CD14-positive monocyte (primary cell): Measurements from ENCODE around the gene ZNF511. TPM values are rescaled to one million over a fixed set of nuclear protein-coding genes. Genes with fewer than 3 reads are reported as not detected.

Experiments
- DNase-seq, 3 donors: peaks; one replicate each; pipeline ENCODE4 v3.0.0-alpha.2; 2011 to 2022
- H2AFZ ChIP-seq: 2 replicates; pipeline ENCODE4 v1.6.0; 2012; ENCODE audit warnings: mild to moderate bottlenecking, low read depth, low read length, inconsistent platforms; ENCODE audit not compliant: insufficient read depth, poor library complexity, severe bottlenecking
- H3K27ac ChIP-seq, 2 donors: 1 replicate in 1 of 2; 2 replicates in 1 of 2; pipeline ENCODE4 v1.5.1; 2012 to 2013; ENCODE audit warnings: low read length in 2 of 2, control low read depth in 1 of 2, inconsistent platforms in 1 of 2, low read depth in 1 of 2, mild to moderate bottlenecking in 1 of 2
- H3K27me3 ChIP-seq, 2 donors: one replicate each; pipeline versions ENCODE4 v1.6.0 to v1.6.1; 2011 to 2013; ENCODE audit warnings: low read length in 2 of 2; ENCODE audit not compliant: control insufficient read depth in 2 of 2, insufficient read depth in 2 of 2
- H3K36me3 ChIP-seq, 2 donors: replicated peaks in 1 of 2; 1 replicate in 1 of 2; 2 replicates in 1 of 2; pipeline versions ENCODE4 v1.5.1 to v1.6.1; 2012 to 2013; ENCODE audit warnings: low read length in 2 of 2, control low read depth in 1 of 2, inconsistent platforms in 1 of 2, mild to moderate bottlenecking in 1 of 2; ENCODE audit not compliant: insufficient read depth in 2 of 2, control insufficient read depth in 1 of 2
- H3K4me1 ChIP-seq, 2 donors: 1 replicate in 1 of 2; 2 replicates in 1 of 2; pipeline versions ENCODE4 v1.5.1 to v1.6.1; 2012 to 2013; ENCODE audit warnings: low read length in 2 of 2, control low read depth in 1 of 2, inconsistent platforms in 1 of 2, mild to moderate bottlenecking in 1 of 2, moderate library complexity in 1 of 2; ENCODE audit not compliant: insufficient read depth in 2 of 2, control insufficient read depth in 1 of 2
- H3K4me2 ChIP-seq: replicated peaks from 2 replicates; pipeline ENCODE3; 2012; ENCODE audit warnings: low read length, moderate library complexity, mild to moderate bottlenecking; ENCODE audit not compliant: poor library complexity, severe bottlenecking; ENCODE audit errors: extremely low read depth
- H3K4me3 ChIP-seq, 3 experiments: fragments of 200-600 bp in 1 of 3; sonication (generic) in 1 of 3; replicated peaks in 1 of 3; 1 replicate in 2 of 3; 2 replicates in 1 of 3; pipeline ENCODE4 v1.5.1; 2011 to 2013; ENCODE audit warnings: low read length in 3 of 3, mild to moderate bottlenecking in 3 of 3, control low read depth in 2 of 3, low read depth in 2 of 3, inconsistent platforms in 1 of 3, moderate library complexity in 1 of 3
- H3K79me2 ChIP-seq: 2 replicates; pipeline ENCODE4 v1.6.0; 2012; ENCODE audit warnings: mild to moderate bottlenecking, control low read depth, inconsistent platforms, low read length, moderate library complexity; ENCODE audit not compliant: insufficient read depth
- H3K9ac ChIP-seq: 2 replicates; pipeline ENCODE4 v1.6.0; 2017; ENCODE audit warnings: low read length, mild to moderate bottlenecking; ENCODE audit not compliant: insufficient read depth, poor library complexity, severe bottlenecking
- H3K9me3 ChIP-seq, 2 donors: replicated peaks in 1 of 2; 1 replicate in 1 of 2; 2 replicates in 1 of 2; pipeline versions ENCODE4 v1.5.1 to v1.6.1; 2012 to 2013; ENCODE audit warnings: low read length in 2 of 2, control low read depth in 1 of 2; ENCODE audit not compliant: control insufficient read depth in 1 of 2, insufficient read depth in 1 of 2
- H4K20me1 ChIP-seq: 2 replicates; pipeline ENCODE4 v1.6.0; 2012; ENCODE audit warnings: mild to moderate bottlenecking, low read length, control low read depth, moderate library complexity; ENCODE audit not compliant: insufficient read depth
- H3K27ac Mint-ChIP-seq, 7 donors: one replicate each; pipeline ENCODE4 v1.8.0; 2020; ENCODE audit warnings: mild to moderate bottlenecking in 7 of 7, mixed read lengths in 7 of 7, moderate library complexity in 6 of 7, inconsistent platforms in 2 of 7
- H3K27me3 Mint-ChIP-seq, 3 donors: one replicate each; pipeline ENCODE4 v1.8.0; 2021 to 2022; ENCODE audit warnings: low read depth in 3 of 3, mild to moderate bottlenecking in 3 of 3, mixed read lengths in 3 of 3, moderate library complexity in 3 of 3, inconsistent platforms in 1 of 3
- H3K36me3 Mint-ChIP-seq, 2 donors: one replicate each; pipeline ENCODE4 v1.8.0; 2020; ENCODE audit warnings: mixed read lengths in 2 of 2, inconsistent platforms in 1 of 2, mild to moderate bottlenecking in 1 of 2
- H3K4me1 Mint-ChIP-seq: one replicate; pipeline ENCODE4 v1.8.0; 2020; ENCODE audit warnings: mild to moderate bottlenecking, mixed read lengths
- H3K4me3 Mint-ChIP-seq, 2 donors: one replicate each; pipeline ENCODE4 v1.8.0; 2020; ENCODE audit warnings: mild to moderate bottlenecking in 2 of 2, mixed read lengths in 2 of 2, moderate library complexity in 1 of 2
- H3K9me3 Mint-ChIP-seq, 7 donors: one replicate each; pipeline ENCODE4 v1.8.0; 2020 to 2022; ENCODE audit warnings: mixed read lengths in 7 of 7, mild to moderate bottlenecking in 6 of 7, moderate library complexity in 6 of 7, inconsistent platforms in 2 of 7
- CTCF ChIP-seq: fragments of 200-600 bp; IDR thresholded peaks from one replicate; pipeline ENCODE4 v1.8.0; 2022; ENCODE audit warnings: antibody characterized with exemption, mild to moderate bottlenecking
- WGBS: methylation state at CpG from one replicate; pipeline ENCODE4 v1.1.5; 2013; ENCODE audit warnings: missing lambda C conversion rate; ENCODE audit not compliant: insufficient coverage; 5-methylcytosine and 5-hydroxymethylcytosine counted together
- intact Hi-C, 2 donors: fragments of 100-400 bp; cut with micrococcal nuclease; formaldehyde crosslinking; loops; one replicate each; pipeline versions ENCODE4 v1.15.0 to v1.15.1; 2023
- polyA plus RNA-seq, 3 donors: library from polyadenylated mRNA; depleted of rRNA in 1 of 3; unstranded in 2 of 3; stranded (reverse) in 1 of 3; fragments of 300-500 nt in 2 of 3; fragments of >200 nt in 1 of 3; fragmentation: Illumina TruSeq in 2 of 3; gene quantifications; 1 replicate in 2 of 3; 2 replicates in 1 of 3; pipeline ENCODE4 v1.2.3, GENCODE V29; 2012 to 2021

The ZNF511 gene
- polyA plus RNA-seq, 3 donors: 30.3 to 118 (median 84.7) TPM

DNA sequence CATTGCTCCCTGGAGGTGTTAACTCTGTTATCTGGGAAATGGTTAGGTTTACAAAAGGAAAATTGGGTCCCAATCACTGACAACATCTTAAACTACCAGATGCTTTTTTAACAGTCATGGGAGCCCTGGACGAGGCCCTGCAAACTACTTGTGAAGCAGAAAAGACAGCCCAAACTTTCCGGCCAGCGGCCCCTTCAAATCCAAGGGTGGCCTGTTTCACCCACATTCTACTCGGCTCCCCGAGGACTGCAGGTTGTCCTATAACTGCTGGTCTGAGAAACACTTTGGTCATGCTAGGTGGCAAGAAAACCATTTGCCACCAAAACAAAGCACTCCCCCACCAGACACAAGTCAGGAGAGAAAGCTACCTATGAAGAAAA lies 2.6 kb upstream of the ZNF511 start:
- H3K36me3 ChIP-seq: peaks cover 22 to 46% of the 10 kb centered on the region in 2 donors
- H3K4me3 ChIP-seq: no peak overlapping the region
- Mint-ChIP-seq H3K4me3 (peak overlapping the region; percentile 30 to 99), H3K27me3 (peaks cover 0 to 5% (median 0%) of the 10 kb centered on the region in 3 donors), H3K4me1 (peaks cover 34% of the 10 kb centered on the region), H3K36me3 (peaks cover 52 to 64% of the 10 kb centered on the region in 2 donors), H3K27ac (peak overlapping the region; percentile 99 to 100 (median 100)), H3K9me3 (peaks cover 0 to 6% (median 0%) of the 10 kb centered on the region in 7 donors)
- H2AFZ ChIP-seq: no peak overlapping the region
- H3K4me1 ChIP-seq: peaks cover 37 to 42% of the 10 kb centered on the region in 2 donors
- peaks cover 64% of the 10 kb centered on the region for H3K79me2 ChIP-seq
- H3K27ac ChIP-seq: peak overlapping the region; percentile 94 to 95
- H4K20me1 ChIP-seq: peaks cover 41% of the 10 kb centered on the region
- no peak for TF ChIP-seq CTCF
- H3K9me3 ChIP-seq: no peaks in the 10 kb centered on the region
- DNase-seq: no peak
- H3K4me2 ChIP-seq: no peak overlapping the region
- H3K27me3 ChIP-seq: no peaks in the 10 kb centered on the region
- H3K9ac ChIP-seq: peak overlapping the region; percentile 38
- WGBS: 100% methylated on average over 2 of the region's 5 CpGs
- intact Hi-C loops: loop anchor here (2.0 to 5.0 kb wide), 3 partner anchors 44 to 69 kb away; partner anchors contain the start of gene VENTX (in 1 of the 2)

- peak overlapping the region; percentile 75 for H3K4me2 ChIP-seq
- H3K79me2 ChIP-seq: peaks cover 64% of the 10 kb centered on the region
- H3K36me3 ChIP-seq: peaks cover 27 to 46% of the 10 kb centered on the region in 2 donors
- no peak for DNase-seq
- peak overlapping the region; percentile 99 to 100 (median 100) for H3K27ac Mint-ChIP-seq
- H3K4me1 Mint-ChIP-seq: peaks cover 34% of the 10 kb centered on the region
- H3K4me1 ChIP-seq: peaks cover 37 to 42% of the 10 kb centered on the region in 2 donors
- WGBS: 89% methylated on average over 13 of the region's 17 CpGs
- peaks cover 0 to 6% (median 0%) of the 10 kb centered on the region in 7 donors for H3K9me3 Mint-ChIP-seq
- H3K4me3 ChIP-seq: peak overlapping the region in 1 of 3 experiments; percentile 77
- peak overlapping the region; percentile 67 to 99 for H3K4me3 Mint-ChIP-seq
- H3K36me3 Mint-ChIP-seq: peaks cover 54 to 65% of the 10 kb centered on the region in 2 donors
- intact Hi-C loops: loop anchor here (2.0 to 5.0 kb wide), 3 partner anchors 45 to 70 kb away; partner anchors contain the start of gene VENTX (in 1 of the 2)
- H3K9ac ChIP-seq: peak overlapping the region; percentile 99
- H3K27ac ChIP-seq: peak overlapping the region; percentile 94 to 95
- H3K27me3 Mint-ChIP-seq: peaks cover 0 to 5% (median 0%) of the 10 kb centered on the region in 3 donors
- H4K20me1 ChIP-seq: peaks cover 38% of the 10 kb centered on the region
- no peaks in the 10 kb centered on the region for H3K9me3 ChIP-seq
- no peak overlapping the region for H2AFZ ChIP-seq
- no peaks in the 10 kb centered on the region for H3K27me3 ChIP-seq
- no peak for TF ChIP-seq CTCF
These were observed 1.8 kb upstream of the ZNF511 start for GRCh38 chr10:133306941-133307379.
